Activated CD8-positive, alpha-beta T cell treated with anti-CD3 and anti-CD28 coated beads for 36 hours (primary cell): ENCODE data around the gene MCF2L2. TPM values are rescaled to one million over a fixed set of nuclear protein-coding genes. Genes with fewer than 3 reads are reported as not detected.

Source experiments
- ATAC-seq: fragments of 200-7000 bp; cut with Tn5 transposase; one replicate; pipeline ENCODE4 v1.10.0; 2021; ENCODE audit warnings: mild to moderate bottlenecking, moderate library complexity
- CTCF ChIA-PET: fragments of 350-600 bp; sonication (Branson Sonifier 250); formaldehyde crosslinking; loops from one replicate; lab custom pipeline; 2021; ENCODE audit warnings: antibody characterized with exemption; lab: Charles Lee
- POLR2A ChIA-PET: fragments of 350-600 bp; sonication (Branson Sonifier 250); formaldehyde crosslinking; loops from one replicate; lab custom pipeline; 2021; ENCODE audit warnings: antibody characterized with exemption; lab: Charles Lee
- DNase-seq: peaks from one replicate; pipeline ENCODE4 v3.0.0-alpha.2; 2020
- H3K27ac Mint-ChIP-seq: one replicate; pipeline ENCODE4 v1.8.0; 2021; ENCODE audit warnings: mild to moderate bottlenecking, mixed read lengths
- H3K27me3 Mint-ChIP-seq: one replicate; pipeline ENCODE4 v1.8.0; 2021; ENCODE audit warnings: mixed read lengths
- H3K36me3 Mint-ChIP-seq: one replicate; pipeline ENCODE4 v1.8.0; 2021; ENCODE audit warnings: low read depth, mixed read lengths
- H3K4me1 Mint-ChIP-seq: one replicate; pipeline ENCODE4 v1.8.0; 2021; ENCODE audit warnings: low read depth, mixed read lengths
- H3K4me3 Mint-ChIP-seq: one replicate; pipeline ENCODE4 v1.8.0; 2021; ENCODE audit warnings: mild to moderate bottlenecking, moderate library complexity, mixed read lengths
- H3K9me3 Mint-ChIP-seq: one replicate; pipeline ENCODE4 v1.8.0; 2021; ENCODE audit warnings: mixed read lengths
- intact Hi-C: fragments of 100-400 bp; cut with micrococcal nuclease; formaldehyde crosslinking; loops from one replicate; pipeline ENCODE4 v1.10.0; 2022
- total RNA-seq, 2 experiments: library from RNA; stranded (reverse); gene quantifications; one replicate each; pipeline ENCODE4 v1.2.3, GENCODE V29; 2021
- TF ChIP-seq, protein P1 (sequence below): fragments of 200-600 bp; IDR thresholded peaks from one replicate; pipeline ENCODE4 v1.8.0; 2022; ENCODE audit warnings: antibody characterized with exemption, mild to moderate bottlenecking

Gene MCF2L2
- total RNA-seq, 2 experiments from 2014 or later = 3.5 to 3.7 TPM

DNA sequence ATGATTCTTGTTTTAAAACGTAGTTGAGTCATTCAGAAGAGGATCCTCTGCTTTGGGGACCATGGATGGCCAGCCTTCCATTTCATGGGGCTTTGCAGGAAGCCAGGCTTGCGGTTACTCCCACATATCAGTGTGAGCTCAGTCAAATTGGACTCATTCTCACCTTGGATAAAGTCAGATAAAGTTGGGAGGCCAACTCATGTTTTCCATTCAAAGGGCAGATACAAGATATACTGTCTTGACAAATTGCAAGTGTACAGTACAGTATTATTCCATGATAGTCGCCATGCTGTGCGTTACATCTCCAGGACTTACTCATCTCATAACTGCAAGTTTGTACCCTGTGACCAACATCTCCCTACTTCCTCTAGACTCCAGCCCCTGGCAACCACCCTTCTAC lies 200.8 kb downstream of the MCF2L2 start:
- TF ChIP-seq, protein P1, sequence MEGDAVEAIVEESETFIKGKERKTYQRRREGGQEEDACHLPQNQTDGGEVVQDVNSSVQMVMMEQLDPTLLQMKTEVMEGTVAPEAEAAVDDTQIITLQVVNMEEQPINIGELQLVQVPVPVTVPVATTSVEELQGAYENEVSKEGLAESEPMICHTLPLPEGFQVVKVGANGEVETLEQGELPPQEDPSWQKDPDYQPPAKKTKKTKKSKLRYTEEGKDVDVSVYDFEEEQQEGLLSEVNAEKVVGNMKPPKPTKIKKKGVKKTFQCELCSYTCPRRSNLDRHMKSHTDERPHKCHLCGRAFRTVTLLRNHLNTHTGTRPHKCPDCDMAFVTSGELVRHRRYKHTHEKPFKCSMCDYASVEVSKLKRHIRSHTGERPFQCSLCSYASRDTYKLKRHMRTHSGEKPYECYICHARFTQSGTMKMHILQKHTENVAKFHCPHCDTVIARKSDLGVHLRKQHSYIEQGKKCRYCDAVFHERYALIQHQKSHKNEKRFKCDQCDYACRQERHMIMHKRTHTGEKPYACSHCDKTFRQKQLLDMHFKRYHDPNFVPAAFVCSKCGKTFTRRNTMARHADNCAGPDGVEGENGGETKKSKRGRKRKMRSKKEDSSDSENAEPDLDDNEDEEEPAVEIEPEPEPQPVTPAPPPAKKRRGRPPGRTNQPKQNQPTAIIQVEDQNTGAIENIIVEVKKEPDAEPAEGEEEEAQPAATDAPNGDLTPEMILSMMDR = no peak
- Mint-ChIP-seq H3K4me1 (peaks cover 34% of the 10 kb centered on the region), H3K9me3 (no peaks in the 10 kb centered on the region), H3K27me3 (no peaks in the 10 kb centered on the region), H3K4me3 (no peak overlapping the region), H3K27ac (no peak overlapping the region), H3K36me3 (peaks cover 6% of the 10 kb centered on the region)
- ATAC-seq (peak; percentile 28), DNase-seq (peak; percentile 21)
- intact Hi-C loops = no loop called here
- ChIA-PET POLR2A (no interaction called here), CTCF (no interaction called here)

DNA sequence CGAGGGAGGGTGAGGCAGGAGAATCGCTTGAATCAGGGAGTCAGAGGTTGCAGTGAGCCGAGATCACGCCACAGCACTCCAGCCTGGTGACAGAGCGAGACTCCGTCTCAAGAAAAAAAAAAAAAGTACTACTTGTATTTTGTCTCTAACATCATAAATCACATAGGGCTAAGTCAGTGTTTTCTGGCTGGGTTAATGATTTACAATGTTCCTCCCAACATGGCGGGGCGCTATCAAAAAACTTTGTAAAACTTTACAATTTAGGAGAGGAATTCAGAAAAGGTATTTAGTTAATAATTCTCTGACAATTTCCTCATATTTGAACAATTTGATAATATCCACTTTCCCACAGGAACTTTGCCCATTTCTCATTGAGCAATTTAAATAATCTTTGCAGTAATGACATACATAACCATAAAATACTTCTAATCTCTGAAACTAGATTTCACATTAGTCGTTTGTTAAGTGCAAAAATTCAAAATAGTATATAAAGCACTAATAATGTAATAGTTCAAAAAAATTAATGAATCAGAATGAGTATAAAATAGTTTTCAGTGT lies 202.0 kb downstream of the MCF2L2 start:
- no peak overlapping the region for H3K27ac Mint-ChIP-seq
- POLR2A ChIA-PET = no interaction called here

DNA sequence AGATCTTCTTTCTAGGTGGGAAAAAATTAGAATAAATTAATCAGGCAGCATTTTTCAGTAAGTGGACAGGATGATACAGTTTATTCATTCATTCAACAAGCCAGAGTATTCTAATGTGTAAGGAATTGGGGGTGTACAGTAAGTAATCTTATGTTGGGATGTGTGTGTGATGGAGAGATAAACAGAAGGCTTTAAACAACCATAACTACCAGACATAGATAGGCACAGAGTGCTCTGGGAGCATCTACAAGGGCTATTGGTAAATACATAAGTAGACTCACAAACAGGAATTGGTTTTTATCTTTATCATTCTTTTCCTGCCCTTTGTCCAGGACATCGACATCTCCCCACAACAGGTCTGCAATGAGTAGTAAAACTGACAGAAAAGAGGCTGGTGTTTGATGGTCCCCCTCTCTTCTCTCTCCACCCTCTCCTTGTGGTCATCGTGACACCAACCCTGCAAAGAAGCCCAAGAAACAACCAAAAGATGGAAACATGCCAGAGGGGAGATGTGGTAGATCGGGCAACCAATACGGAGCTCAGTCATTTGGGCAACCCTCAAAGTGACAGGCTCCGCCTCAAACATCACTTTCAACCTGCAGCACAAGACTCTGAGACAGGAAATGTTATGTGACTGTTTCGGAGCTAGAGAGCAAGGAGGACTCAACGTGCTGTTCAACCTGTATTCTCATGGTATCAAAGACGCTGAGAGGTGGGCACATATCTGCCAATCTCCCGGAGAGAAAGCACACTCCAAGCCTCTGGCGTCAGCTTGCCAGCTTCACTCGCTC lies 204.0 kb downstream of the MCF2L2 start:
- Mint-ChIP-seq H3K36me3 (peaks cover 6% of the 10 kb centered on the region), H3K4me1 (peaks cover 37% of the 10 kb centered on the region), H3K4me3 (peak overlapping the region; percentile 39), H3K9me3 (no peaks in the 10 kb centered on the region), H3K27ac (peak overlapping the region; percentile 70), H3K27me3 (no peaks in the 10 kb centered on the region)
- TF ChIP-seq, protein P1 = no peak
- POLR2A ChIA-PET = interaction anchor here (1.4 to 1.5 kb wide), 2 partner anchors 13 to 39 kb away, joined by 3 read pairs; no protein-coding TSS in a partner anchor
- DNase-seq = peak; percentile 74
- CTCF ChIA-PET = interaction anchor here (1.0 to 2.4 kb wide), 5 partner anchors 31 to 159 kb away, joined by 3 to 10 read pairs (median 5); no protein-coding TSS in a partner anchor
- ATAC-seq = peak; percentile 93
- intact Hi-C loops = no loop called here

More for the DNA sequence above, 202.0 kb downstream of the MCF2L2 start:
- no peaks in the 10 kb centered on the region for H3K9me3 Mint-ChIP-seq
- peaks cover 6% of the 10 kb centered on the region for H3K36me3 Mint-ChIP-seq
- H3K27me3 Mint-ChIP-seq = no peaks in the 10 kb centered on the region
- TF ChIP-seq, protein P1 = no peak
- CTCF ChIA-PET = no interaction called here
- intact Hi-C loops = no loop called here
- no peak overlapping the region for H3K4me3 Mint-ChIP-seq
- ATAC-seq (no peak), DNase-seq (no peak)
- peaks cover 37% of the 10 kb centered on the region for H3K4me1 Mint-ChIP-seq

DNA sequence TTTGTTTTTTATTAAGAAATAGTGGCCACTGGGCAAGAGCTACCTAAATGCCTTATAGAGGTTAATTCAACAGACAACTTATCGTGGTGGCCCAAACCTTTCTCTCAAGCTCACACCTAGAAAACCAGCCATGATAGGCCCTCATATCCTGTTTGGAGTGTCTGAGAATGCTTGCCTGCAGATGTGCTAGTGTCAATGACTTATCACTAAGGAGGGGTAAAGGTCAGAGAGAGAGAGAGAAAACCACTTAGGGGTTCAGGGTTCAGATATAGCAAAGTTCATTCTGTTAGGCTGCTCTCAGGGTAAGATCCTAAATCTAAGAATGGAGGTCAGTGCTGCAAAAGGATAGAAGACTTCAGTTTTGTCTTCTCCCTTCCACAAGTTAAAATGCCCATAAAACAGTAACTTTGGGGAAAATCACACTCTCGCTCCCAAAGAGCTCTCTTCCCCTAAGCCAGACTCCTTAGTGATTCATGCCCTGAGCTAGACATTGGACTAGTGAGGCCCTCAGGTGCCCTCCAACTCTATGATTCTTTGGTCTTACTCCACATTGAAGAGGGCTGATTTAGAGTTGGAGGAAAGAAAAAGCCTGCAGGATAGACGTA lies 205.7 kb downstream of the MCF2L2 start:
- TF ChIP-seq, protein P1 = no peak
- ATAC-seq = peak; percentile 39
- Mint-ChIP-seq H3K4me3 (no peak overlapping the region), H3K27ac (no peak overlapping the region), H3K27me3 (no peaks in the 10 kb centered on the region), H3K36me3 (peaks cover 6% of the 10 kb centered on the region), H3K4me1 (peaks cover 46% of the 10 kb centered on the region), H3K9me3 (no peaks in the 10 kb centered on the region)
- intact Hi-C loops = no loop called here
- DNase-seq = no peak
- ChIA-PET CTCF (interaction anchor here (0.9 to 1.3 kb wide), 4 partner anchors 15 to 161 kb away, joined by 3 to 5 read pairs (median 4); no protein-coding TSS in a partner anchor), POLR2A (interaction anchor here (1.2 kb wide), 1 partner anchor 29 kb away, joined by 3 read pairs; no protein-coding TSS in a partner anchor)
